ENCODE data around the gene GSC. TPM values are rescaled to one million over a fixed set of nuclear protein-coding genes. Genes with fewer than 3 reads are reported as not detected.
"Not testable (repeated sequence)": the region's sequence is repeated elsewhere in the genome, so short reads cannot be mapped to it uniquely, and the experiment has no call there.

The GSC gene
- polyA plus RNA-seq, 5 donors = not detected

DNA sequence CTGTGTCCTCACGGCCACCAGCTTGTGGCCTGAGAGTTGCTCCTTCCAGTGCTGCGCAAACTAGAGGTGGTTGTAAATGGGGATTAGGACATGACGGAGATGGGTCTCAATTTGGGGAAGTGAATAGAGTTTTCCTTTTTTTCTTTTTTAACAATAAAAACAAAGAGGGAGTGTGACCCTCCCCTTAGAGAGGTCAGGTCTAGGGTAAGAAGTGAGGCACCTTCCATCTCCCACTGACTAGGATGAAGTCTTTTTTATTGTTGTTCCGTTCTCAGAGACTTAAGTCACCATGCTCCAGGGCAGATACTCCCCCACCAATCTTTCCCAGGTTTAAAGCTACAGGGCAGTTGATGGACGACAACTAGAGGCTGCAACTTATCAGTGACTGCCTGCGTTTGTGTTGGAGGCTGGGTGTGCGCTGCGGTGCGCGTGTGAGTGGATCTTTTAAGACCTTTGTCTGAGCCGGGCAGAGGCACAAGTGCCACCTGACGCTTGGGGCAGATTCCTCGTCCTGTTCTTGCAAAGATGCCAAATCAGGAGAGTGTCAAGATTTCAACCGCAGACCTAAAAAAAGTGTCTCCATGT is 2.1 kb upstream of the GSC start:
- DNase-seq = no peak

DNA sequence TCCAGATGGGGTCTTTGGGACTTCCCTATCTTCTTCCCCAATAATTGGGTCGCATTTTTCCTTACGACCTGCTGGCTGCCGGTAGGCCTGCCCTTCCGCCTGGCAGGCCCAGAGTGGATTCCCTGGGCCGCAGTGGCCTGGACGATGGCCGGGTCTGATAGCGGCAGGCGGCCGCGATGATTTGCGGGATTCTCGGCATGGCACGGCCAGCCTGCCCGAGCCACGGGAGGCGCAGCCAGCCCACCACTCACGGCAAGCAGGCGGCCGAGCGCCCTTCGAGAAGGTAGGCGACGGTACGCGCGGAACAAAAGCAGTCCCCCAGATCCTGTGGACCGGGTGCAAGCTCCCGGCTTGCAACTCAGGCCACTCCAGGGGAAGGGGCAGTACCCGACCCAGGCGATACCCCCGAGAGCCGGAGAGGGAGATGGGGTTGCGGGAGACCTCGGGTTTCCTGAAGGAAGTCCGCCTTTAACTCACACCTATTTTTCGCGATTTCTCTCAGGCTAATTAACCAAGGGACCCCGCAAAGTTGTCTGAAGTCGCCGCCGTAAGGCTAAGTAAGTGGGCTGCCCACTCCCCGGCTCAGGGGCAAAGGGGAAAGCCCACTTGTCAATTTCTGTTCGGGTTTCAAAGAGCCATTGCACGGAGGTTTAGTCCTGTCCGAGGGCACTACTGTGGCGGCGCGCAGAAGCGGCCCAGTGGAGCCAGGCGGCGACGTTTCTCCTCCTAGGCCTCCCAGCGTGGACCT is 1.4 kb upstream of the GSC start:
- DNase-seq = no peak

DNA sequence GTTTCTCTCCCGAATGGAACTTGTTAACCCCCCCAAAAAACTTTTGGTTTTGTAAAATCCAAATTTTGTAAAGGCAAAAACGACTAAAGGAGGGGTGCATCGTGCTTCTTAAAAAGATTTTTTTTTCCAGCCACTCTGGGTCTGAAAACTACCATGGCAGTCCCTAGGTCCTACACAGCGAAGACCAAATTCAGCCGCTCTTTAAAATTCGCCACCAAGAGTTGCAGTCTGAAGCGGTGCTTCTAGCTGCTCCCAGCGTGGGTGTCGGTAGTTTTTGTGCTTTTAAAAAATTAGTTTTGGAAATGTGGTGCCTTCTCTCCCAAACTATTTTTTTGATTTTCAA is 873 bp upstream of the GSC start:
- DNase-seq = no peak

DNA sequence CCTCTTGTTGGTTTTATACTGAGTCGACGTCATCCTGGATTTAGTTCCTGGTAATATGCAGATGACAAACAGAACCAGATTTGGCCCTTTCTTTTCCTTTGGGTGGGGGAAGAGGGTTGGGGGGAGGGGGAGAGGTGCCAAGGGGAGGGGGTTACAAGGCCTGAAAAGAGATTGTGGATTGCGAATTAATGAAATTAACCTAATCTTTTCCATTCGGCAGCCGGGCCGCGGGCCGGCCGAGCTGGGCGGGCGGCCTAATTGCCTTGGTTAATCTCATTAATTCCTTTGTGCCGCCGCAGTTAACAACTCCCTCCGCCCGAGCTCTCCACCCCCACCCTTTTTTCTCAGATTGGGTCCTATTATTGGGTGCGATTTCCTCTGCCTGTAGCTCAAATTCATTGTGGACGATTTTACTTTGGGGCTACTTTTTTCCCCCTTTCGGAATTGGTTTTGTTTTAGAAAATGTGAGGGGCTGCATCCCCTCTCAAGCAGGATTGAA is 387 bp upstream of the GSC start:
- DNase-seq = no peak

DNA sequence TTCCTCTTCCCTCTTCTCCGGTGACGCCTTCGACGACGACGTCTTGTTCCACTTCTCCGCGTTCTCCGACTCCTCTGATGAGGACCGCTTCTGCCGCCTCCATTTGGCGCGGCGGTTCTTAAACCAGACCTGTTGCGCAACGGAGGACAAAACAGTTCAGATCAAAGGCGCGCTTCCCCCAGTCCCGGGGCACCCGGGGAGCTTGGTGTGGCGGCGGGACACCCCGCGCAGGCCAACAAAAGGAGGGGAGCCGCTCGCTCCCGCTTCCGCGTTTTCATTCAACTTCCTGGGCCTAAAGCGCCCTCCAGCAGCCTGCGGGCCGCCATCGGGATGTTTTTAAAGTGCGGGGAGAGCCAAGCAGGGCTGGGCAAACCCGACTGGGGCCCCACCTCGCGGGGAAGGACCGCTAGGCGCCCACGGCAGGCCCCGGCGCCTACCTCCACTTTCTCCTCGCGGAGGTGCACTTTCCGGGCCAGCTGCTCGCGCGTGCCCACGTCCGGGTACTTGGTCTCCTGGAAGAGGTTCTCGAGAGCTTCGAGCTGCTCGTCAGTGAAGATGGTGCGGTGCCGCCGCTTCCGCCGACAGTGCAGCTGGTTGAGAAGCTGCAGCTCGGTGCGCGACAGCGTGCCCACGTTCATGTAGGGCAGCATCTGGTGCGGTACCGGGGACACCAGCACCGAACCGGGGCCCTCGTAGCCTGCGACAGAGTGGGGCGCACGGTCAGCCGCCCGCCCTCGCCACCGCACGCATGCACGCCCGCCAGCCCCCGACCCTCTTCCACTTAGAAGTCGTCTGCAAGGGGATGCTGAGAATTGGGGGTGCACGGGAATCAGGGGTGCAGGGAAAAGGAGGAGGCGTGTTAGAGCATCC is 1.2 kb downstream of the GSC start:
- no peak for DNase-seq

DNA sequence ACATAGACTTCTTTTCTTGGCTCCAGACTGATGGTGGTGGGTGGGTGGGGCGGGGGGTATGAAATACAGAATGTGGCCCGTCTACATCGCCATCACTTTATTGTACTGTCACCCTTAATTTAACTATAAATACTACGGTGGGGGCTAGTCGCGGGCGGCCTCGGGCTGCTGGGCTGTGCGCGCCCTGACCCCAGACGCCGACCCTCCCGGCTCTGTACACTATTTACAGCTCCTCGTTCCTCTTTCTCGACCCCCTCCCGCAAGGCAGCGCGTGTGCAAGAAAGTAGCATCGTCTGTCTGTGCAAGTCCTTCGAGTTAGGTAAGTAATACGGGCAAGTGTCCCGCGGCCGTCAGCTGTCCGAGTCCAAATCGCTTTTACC is 1.8 kb downstream of the GSC start:
- DNase-seq = no peak

DNA sequence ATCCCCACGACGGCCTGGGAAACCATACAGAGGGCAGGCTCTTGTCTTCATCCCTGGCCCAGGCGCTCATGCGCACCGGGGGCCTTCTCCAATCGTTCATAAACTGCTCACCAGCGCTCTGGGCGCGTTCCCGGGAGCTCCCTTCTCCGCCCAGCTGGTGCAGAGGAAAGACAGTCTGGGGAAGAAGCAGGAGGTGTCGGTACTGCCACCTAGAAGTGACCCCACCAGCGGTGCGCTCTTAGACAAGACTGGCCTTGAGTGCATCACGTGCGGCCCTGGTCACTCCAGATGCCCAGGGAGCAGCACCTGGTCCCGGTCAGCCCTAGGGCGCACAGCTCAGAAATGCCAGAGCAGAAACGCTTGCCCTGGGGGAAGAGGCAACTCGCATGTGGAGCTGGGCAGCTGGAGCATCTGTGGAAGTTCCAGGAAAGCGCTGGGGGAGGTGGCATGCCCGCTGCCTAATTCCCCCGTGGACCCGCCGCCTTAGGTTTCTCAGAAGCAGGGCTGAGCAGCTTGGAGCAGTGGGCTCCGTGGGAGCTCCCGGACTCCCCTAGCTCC is 2.5 kb downstream of the GSC start:
- DNase-seq = no peak

DNA sequence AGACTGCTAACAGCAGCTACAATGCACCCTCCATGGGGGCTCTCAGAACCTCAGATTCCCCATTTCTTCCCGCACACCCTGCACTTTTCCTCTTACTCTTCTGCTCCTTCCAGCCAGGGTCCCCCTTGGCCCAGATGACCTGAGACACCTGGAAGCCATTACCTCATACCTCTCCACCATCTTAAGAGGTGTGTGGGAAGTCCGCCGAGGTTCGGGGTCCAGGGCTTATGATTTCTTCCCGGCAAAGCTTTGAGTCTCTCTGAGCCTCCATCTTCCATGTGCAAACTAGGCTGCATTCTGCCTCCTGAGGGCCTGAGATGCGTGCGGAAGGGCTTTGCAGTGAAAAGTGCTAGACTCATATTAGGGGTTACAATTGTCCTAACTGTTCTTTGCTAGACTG is 5.3 kb downstream of the GSC start:
- no peak for DNase-seq

DNA sequence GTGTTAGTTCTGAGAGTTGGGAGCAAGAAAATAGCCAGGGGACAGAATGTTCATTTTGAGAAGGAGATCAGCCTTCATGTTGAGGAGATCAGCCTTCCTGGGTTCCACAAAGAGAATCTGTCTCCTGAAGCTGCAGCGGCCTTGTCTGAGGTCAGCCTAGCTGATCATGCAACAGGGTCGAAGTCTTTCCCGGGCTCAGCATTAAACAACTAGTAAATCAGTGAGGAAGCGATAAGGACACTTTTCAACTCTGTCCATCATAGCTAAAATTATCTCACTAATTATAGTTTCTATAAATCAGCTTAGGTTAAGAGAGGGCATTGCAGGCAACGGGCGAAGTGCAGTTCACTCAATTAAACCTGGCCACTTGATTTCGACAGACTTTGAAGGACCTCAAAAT is 7.5 kb downstream of the GSC start:
- DNase-seq = no peak

DNA sequence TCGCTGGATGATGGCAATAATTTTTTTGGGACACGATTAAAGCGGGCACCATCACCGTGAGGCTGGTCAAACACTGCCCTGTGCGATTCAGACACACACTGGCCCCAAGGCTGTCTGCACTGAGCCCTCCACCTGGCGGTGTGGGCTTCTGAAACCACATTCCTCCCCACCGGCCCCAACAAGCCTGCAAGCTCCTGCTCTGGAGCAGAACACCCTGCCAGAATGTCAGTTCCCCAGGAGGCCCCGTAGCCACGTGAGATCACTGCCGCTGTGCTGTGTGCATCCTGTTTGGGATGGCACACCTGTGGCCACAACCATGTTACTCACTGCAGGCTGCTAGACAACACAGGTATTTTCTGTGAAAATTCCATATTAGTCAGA is 7.9 kb downstream of the GSC start:
- no peak for DNase-seq

DNA sequence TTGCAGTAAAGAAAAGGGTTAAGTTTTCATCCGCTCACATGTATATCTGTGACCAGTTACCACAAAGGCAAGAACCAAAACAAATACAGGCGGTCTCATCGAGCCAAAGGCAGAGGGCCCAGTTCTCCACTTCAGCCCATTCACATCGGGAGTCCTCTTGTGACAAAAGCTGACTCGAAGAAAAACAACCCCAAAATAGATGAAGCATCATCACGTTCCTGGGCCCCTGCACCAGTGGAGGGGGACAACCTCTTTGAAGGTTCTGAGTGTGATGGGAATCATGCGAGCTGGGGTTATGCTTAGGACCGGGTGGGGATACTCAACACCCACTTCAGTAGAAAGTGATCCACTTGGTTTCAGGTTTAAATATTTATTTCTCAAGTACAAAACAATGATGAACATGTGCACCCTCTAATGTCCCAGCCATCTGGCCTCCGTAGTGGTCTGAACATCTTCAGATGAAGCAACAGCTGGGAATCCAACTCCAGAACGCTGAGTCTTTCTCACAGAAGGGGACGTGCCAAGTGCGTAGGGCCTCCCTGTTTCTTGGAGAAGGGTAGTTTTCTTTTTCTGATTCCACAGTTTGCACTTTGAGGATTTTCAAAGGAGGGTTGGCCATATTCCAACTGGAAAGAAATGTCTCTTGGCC is 8.4 kb downstream of the GSC start:
- DNase-seq = no peak

DNA sequence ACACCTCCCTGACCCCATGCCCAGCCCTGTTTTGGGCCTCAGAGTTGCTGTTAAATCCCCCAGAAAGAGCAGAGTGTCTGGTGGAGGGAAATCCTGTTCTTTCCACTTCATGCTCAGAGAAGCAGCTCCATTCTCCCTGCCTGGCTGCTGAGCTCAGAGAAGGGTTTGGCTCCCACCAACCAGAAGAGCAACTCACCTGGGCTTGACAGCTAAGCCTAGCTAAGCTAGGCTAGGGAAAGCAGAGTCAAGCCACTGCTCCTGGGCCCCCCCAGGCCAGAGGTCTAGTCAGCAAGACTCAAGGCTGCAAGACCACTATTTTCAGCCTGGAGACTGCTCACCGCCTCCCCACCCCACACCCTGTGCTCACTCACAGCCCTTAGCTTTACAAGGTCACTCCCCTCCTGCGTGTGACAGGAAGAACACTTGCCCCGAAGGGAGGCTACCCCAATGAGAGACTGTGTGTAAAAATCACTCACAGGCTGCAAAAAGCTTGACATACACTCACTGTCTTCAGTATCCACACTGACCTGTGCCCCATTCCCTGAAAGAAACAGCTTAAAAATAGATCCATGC is 13.5 kb downstream of the GSC start:
- no peak for DNase-seq

DNA sequence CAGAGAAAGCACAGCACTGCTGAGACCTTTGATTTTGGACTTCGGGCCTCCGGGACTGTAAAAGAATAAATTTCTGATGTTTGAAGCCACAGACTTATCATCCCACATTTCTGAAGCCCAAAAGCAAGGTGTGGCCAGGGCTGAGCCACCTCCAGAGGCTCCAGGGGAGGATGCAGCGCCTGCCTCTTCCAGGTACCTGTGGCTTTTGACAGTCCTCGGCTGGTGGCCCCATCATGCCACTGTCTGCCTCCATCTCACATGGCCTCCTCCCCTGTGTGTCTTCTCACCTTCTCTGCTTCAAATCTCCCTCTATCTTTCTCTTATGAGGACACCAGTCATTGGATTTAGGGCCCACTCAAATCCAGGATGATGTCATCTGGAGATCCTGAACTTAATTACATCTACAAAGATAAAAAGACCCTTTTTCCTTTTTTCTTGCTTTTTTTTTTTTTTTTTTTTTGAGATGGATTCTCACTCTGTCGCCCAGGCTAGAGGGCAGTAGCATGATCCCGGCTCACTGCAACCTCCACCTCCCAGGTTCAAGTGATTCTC is 15.4 kb downstream of the GSC start:
- DNase-seq = no peak

DNA sequence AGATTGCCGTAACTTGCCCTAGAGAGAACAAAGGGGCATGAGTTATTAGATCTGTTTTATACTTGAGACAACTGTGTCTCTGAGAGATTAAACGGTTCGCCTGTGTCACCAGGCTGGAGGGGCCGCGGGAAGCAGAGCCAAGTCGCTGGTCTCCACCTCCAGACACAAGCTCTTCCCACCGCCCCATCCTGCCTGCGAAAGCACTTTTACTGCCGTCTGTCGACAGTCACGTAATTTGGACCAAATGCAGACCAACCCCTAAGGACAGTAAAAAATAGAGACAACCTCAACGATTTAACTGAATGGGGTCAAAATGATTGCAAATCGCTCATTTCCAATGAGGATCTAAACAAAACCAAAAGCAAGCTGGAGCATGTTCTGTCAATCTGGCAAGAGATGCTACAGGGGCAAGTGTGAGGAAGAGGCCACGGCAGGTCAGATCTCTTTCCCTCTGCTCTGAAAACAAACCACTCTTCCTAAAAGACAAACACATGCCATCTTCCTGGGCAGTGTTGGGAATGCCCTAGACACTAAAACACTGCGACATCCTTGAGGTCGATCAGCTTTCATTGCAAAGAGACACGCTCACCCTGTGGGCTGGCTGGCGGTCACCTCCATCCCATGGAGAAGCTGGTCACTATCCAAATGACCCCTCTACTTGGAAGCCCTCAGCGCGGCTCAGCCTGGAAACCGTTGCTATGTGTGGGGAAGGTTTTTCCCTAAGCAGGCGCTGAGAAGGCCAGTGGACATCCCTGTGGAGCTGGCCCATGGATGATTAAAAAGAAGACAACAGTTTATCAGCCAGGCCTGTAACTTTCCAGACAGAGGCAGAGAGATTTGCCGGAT is 17.1 kb downstream of the GSC start:
- DNase-seq = no peak

DNA sequence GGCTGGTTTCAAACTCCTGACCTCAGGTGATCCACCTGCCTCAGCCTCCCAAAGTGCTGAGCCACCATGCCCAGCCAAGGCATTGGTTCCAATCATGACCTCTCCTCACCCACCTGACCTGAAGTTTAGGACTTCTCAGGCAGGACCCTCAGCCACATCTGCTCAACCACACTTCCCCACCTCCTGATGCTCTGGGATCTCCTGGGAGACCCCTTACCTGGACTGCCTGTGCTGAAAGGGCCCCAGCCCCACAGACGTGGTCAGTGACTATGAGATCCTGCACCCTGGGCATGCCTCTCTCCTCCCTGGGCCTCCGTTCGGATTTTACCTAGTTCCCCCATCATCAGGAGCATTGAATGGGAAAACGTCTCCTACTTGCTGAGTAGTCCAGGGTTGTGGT is 18.0 kb downstream of the GSC start:
- no peak for DNase-seq

DNA sequence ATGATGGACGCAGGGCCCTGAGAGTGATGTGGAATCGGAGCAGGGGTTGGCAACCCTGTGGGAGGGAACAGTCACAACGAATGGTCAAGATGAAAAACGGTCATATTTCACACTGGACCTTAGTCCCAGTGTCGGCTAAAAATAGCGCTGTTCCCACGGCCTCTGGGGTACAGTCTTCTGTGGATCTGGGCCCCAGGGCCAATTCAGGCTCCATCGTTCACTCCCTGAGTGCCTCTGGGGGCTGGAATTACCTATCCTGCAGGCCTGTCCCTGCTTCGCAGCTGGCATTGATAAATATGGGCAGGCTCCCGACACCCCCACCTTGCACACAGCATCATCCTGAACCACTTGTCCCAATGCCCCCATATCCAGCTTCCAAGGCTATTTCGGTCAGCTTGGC is 18.6 kb downstream of the GSC start:
- DNase-seq = no peak

DNA sequence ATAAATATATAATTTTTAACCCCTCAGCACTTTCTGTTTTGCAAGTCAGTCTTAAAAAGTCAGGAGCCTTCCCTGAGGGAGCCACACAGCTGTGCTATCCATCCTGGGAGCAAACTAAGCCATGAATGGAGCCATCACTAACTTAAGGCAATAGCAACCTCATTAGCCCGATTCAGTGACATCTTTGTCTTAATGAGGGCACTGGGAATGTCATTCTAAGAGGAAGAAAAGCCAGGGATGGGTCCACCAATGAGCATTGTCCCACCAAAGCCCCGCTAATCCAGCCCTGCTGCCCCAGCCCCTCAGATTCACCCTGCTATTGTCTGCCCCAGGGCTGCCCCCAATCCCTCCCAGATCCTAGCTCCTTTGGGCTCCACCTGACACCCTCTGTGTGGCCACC is 19.5 kb downstream of the GSC start:
- no peak for DNase-seq

DNA sequence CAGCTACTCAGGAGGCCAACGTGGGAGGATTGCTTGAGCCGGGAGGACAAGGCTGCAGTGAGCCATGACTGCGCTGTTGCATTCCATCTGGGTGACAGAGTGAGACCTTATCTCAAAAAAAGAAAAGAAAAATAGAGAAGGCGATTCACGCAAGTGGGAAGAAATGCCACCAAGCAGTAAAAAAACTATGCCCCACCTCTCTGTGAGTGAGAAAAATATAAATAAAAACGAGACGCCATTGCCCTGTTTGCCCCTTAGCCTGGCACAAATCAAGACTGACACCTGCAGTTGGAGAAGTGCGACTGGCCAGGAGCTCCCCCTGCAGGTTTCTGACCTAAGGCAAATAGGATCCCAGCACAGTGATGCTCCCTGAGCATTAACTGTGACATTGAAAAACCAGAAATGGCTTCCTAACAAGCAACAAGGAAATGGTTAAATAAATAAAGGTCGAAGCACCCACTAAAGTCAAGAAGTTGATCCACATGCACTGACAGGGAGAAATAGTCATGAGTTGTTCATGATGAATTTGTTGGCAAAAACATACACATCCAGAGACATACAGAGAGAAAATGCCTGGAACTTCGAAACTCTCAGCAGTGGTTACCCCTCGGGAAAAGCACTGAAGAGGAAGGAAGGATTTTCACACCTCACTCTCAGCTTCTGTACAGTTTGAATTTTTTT is 21.1 kb downstream of the GSC start:
- no peak for DNase-seq

DNA sequence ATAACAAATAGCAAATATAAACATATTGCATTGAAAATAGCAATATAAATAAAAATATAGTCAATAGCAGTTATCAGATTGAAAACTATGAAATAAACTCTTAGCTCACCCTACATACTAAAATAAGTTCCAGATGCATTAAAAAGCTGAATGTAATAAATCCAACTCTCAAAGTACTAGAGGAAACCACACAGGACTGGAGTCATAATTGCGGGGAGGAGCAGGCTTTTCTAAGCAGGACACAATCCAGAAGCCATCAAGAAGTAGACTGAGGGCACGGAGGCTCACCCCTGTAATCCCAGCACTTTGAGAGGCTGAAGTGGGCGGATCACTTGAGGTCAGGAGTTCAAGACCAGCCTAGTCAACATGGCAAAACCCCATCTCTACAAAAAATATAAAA is 22.2 kb downstream of the GSC start:
- DNase-seq = no peak

DNA sequence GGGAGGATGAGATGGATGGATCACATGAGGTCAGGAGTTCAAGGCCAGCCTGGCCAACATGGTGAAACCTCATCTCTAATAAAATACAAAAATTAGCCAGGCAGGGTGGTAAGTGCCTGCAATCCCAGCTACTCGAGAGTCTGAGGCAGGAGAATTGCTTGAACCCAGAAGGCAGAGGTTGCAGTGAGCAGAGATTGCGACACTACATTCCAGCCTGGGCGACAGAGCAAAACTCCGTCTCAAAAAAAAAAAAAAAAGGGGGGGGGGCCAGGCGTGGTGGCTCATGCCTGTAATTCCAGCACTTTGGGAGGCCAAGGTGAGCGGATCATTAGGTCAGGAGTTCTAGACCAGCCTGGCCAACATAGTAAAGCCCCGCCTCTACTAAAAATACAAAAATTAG is 22.8 kb downstream of the GSC start:
- not testable (repeated sequence) for DNase-seq

Measured in right lung (tissue), 5 donors.